ENCODE results near the gene ARID1B.

The ARID1B gene

DNA sequence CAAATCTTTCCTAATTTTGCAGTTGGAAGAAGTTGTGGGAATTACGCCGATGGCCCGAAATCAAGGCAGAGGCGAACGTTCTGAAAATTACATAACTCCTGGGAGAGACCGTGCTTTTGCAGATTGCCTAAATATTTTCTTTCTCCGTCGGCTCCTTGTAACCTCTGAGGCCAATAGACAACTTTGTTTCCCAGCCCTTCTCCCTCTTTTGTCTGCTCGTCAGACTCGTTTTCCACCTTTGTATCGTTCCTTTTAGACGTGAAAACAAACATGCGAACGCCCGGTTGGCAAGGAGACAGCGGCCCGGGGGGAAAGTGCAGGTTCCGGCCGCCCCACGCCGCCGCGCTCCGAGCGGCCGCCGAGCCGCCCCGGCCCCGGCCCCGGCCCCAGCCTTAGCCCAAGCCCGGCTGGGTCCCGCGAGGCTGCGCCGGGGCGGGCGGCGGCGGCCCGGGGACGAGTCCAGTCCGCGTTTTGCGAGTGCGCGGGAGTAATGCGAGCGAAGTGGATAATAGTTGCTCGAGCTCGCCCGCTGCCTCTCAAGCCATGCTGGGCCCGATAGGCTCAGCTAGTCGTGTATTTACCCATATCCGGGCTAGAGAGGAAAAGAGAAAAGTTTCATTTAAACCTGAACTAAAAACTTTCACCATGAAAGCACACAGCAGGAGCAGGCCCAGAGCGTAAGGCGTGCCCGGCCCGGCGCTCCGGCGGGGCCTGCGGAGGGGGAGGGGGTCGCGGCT is at the start of gene ARID1B:
Gene ARID1B (plus strand): TSS at position 539 of the 737 bp plus-strand sequence. CDS start 303 bp downstream, outside the sequence.
- H2AFZ ChIP-seq (ENCODE audit: low read length): no peak within 1 kb of the TSS
- no peaks in the 10 kb centered on the region for H3K4me1 ChIP-seq (ENCODE audit: low read length)
- H3K36me3 ChIP-seq (replicated peaks; ENCODE audit: insufficient read depth, low read length): no peaks in the 10 kb centered on the region
- H3K9ac ChIP-seq (ENCODE audit: low read length): peak within 1 kb of the TSS; percentile 78
- TF ChIP-seq EZH2 (optimal IDR thresholded peaks at IDR 0.05; ENCODE audit: low read depth, low read length) (no peak), EZH2phosphoT487 (IDR thresholded peaks at IDR 0.05; ENCODE audit: low read length) (no peak)
- TF ChIP-seq, protein P1, sequence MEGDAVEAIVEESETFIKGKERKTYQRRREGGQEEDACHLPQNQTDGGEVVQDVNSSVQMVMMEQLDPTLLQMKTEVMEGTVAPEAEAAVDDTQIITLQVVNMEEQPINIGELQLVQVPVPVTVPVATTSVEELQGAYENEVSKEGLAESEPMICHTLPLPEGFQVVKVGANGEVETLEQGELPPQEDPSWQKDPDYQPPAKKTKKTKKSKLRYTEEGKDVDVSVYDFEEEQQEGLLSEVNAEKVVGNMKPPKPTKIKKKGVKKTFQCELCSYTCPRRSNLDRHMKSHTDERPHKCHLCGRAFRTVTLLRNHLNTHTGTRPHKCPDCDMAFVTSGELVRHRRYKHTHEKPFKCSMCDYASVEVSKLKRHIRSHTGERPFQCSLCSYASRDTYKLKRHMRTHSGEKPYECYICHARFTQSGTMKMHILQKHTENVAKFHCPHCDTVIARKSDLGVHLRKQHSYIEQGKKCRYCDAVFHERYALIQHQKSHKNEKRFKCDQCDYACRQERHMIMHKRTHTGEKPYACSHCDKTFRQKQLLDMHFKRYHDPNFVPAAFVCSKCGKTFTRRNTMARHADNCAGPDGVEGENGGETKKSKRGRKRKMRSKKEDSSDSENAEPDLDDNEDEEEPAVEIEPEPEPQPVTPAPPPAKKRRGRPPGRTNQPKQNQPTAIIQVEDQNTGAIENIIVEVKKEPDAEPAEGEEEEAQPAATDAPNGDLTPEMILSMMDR (IDR thresholded peaks at IDR 0.05; ENCODE audit: low read length): no peak
- no peaks in the 10 kb centered on the region for H3K9me3 ChIP-seq (replicated peaks; ENCODE audit: insufficient read depth, low read length)
- H3K27ac ChIP-seq (ENCODE audit: low read length): peak within 1 kb of the TSS; percentile 80; the same call in 1 of the 2 replicates
- H3K4me3 ChIP-seq (ENCODE audit: low read length): peak within 1 kb of the TSS; percentile 61
- H3K4me2 ChIP-seq (ENCODE audit: low read depth, low read length): peak within 1 kb of the TSS; percentile 63; the same call in 1 of the 2 replicates
- H3F3A ChIP-seq (ENCODE audit: insufficient read depth, low read length): peaks cover 2% of the 10 kb centered on the region; the same call in 1 of the 2 replicates
- no peaks in the 10 kb centered on the region for H4K20me1 ChIP-seq (ENCODE audit: insufficient read depth, low read length)
- peak; percentile 80 for DNase-seq
- no peaks in the 10 kb centered on the region for H3K9me2 ChIP-seq (replicated peaks; ENCODE audit: insufficient read depth, low read length)
- no peaks in the 10 kb centered on the region for H3K27me3 ChIP-seq (replicated peaks; ENCODE audit: insufficient read depth, low read length)
- peaks cover 24% of the 10 kb centered on the region for H3K79me2 ChIP-seq (ENCODE audit: low read length)

GRCh38 chr6:156727715-156728385 is 49.3 kb upstream of the ARID1B start:
- H3K4me2 ChIP-seq (ENCODE audit: low read depth, low read length): no peak overlapping the region
- H3K27me3 ChIP-seq (replicated peaks; ENCODE audit: insufficient read depth, low read length): no peaks in the 10 kb centered on the region
- no peaks in the 10 kb centered on the region for H3K9me3 ChIP-seq (replicated peaks; ENCODE audit: insufficient read depth, low read length)
- no peak overlapping the region for H3K9ac ChIP-seq (ENCODE audit: low read length)
- no peaks in the 10 kb centered on the region for H3K36me3 ChIP-seq (replicated peaks; ENCODE audit: insufficient read depth, low read length)
- no peaks in the 10 kb centered on the region for H3F3A ChIP-seq (ENCODE audit: insufficient read depth, low read length)
- H3K4me1 ChIP-seq (ENCODE audit: low read length): no peaks in the 10 kb centered on the region; the same call in 1 of the 2 replicates
- H3K4me3 ChIP-seq (ENCODE audit: low read length): no peak overlapping the region
- no peak for DNase-seq
- no peak overlapping the region for H2AFZ ChIP-seq (ENCODE audit: low read length)
- TF ChIP-seq, protein P1 (IDR thresholded peaks at IDR 0.05; ENCODE audit: low read length): no peak
- TF ChIP-seq EZH2phosphoT487 (IDR thresholded peaks at IDR 0.05; ENCODE audit: low read length): no peak
- H3K27ac ChIP-seq (ENCODE audit: low read length): no peak overlapping the region
- no peaks in the 10 kb centered on the region for H3K9me2 ChIP-seq (replicated peaks; ENCODE audit: insufficient read depth, low read length)
- no peaks in the 10 kb centered on the region for H3K79me2 ChIP-seq (ENCODE audit: low read length)
- no peaks in the 10 kb centered on the region for H4K20me1 ChIP-seq (ENCODE audit: insufficient read depth, low read length)

DNA sequence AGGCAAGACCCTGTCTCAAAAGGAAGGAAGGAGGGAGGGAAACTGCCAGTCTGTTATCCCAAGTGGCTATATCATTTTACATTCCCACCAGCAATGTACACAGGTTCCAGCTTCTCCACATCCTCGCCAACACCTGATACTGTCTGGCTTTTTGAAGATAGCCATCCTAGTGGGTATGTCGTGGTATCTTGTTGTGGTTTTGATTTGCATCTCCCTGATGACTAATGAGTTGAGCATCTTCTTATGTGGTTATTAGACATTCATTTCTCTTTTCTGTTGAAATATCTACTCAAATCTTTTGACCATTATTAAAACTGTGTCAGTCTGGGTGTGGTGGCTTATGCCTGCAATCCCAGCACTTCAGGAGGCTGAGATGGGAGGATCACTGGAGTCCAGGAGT is 47.9 kb upstream of the ARID1B start:
- H3K4me2 ChIP-seq (ENCODE audit: low read depth, low read length): no peak overlapping the region

More for the DNA sequence above, 47.9 kb upstream of the ARID1B start:
- Histone ChIP-seq H3K36me3 (replicated peaks; ENCODE audit: insufficient read depth, low read length) (no peaks in the 10 kb centered on the region), H3K4me3 (ENCODE audit: low read length) (no peak overlapping the region), H3K9me3 (replicated peaks; ENCODE audit: insufficient read depth, low read length) (no peaks in the 10 kb centered on the region), H3K27me3 (replicated peaks; ENCODE audit: insufficient read depth, low read length) (no peaks in the 10 kb centered on the region), H3F3A (ENCODE audit: insufficient read depth, low read length) (no peaks in the 10 kb centered on the region), H3K4me1 (ENCODE audit: low read length) (no peaks in the 10 kb centered on the region; the same call in 1 of the 2 replicates), H4K20me1 (ENCODE audit: insufficient read depth, low read length) (no peaks in the 10 kb centered on the region), H3K9me2 (replicated peaks; ENCODE audit: insufficient read depth, low read length) (no peaks in the 10 kb centered on the region), H3K79me2 (ENCODE audit: low read length) (no peaks in the 10 kb centered on the region), H3K27ac (ENCODE audit: low read length) (no peak overlapping the region), H3K9ac (ENCODE audit: low read length) (no peak overlapping the region), H2AFZ (ENCODE audit: low read length) (no peak overlapping the region)
- peak; percentile 26 for DNase-seq
- no peak for TF ChIP-seq EZH2 (optimal IDR thresholded peaks at IDR 0.05; ENCODE audit: low read depth, low read length)
- TF ChIP-seq, protein P1 (IDR thresholded peaks at IDR 0.05; ENCODE audit: low read length): no peak
- TF ChIP-seq EZH2phosphoT487 (IDR thresholded peaks at IDR 0.05; ENCODE audit: low read length): no peak

All from MM.1S (cell line).